Body of pancreas (tissue), 4 donors: ENCODE data around the gene CAP1. TPM values are rescaled to one million over a fixed set of nuclear protein-coding genes. Genes with fewer than 3 reads are reported as not detected.
"Not testable (repeated sequence)": the region's sequence is repeated elsewhere in the genome, so short reads cannot be mapped to it uniquely, and the experiment has no call there.

Experiments used
- ATAC-seq: fragments of 150-250 bp; one replicate; pipeline ENCODE4 v1.9.1; 2016
- DNase-seq, 4 donors: peaks; one replicate each; pipeline ENCODE4 v3.0.0-alpha.2; 2019
- H3K27ac ChIP-seq, 4 donors: fragments of 200-600 bp; sonication (generic); 1 replicate in 3 of 4; 2 replicates in 1 of 4; pipeline versions ENCODE4 v1.5.1 to v1.6.1; 2016 to 2019; ENCODE audit warnings: mild to moderate bottlenecking in 1 of 4, mixed read lengths in 1 of 4, moderate library complexity in 1 of 4
- H3K27me3 ChIP-seq, 2 donors: fragments of 200-600 bp; sonication (generic); one replicate each; pipeline ENCODE4 v1.6.0; 2016; ENCODE audit warnings: mild to moderate bottlenecking in 1 of 2
- H3K36me3 ChIP-seq, 2 donors: fragments of 200-600 bp; sonication (generic); replicated peaks in 1 of 2; 2 replicates each; pipeline ENCODE4 v1.5.1; 2016; ENCODE audit warnings: low read depth in 2 of 2; ENCODE audit not compliant: insufficient read depth in 1 of 2
- H3K4me1 ChIP-seq: fragments of 200-600 bp; sonication (generic); one replicate; pipeline ENCODE4 v1.6.0; 2016
- H3K4me3 ChIP-seq, 2 donors: fragments of 200-600 bp; sonication (generic); 1 replicate in 1 of 2; 2 replicates in 1 of 2; pipeline ENCODE4 v1.5.1; 2016 to 2019
- H3K9me3 ChIP-seq, 3 donors: fragments of 200-600 bp; sonication (generic); 1 replicate in 2 of 3; 2 replicates in 1 of 3; pipeline ENCODE4 v1.5.1; 2016
- CTCF ChIP-seq, 7 experiments: fragments of 450-650 bp in 4 of 7; fragments of 200-600 bp in 3 of 7; sonication (generic) in 3 of 7; IDR thresholded peaks; one replicate each; pipeline ENCODE4 v1.5.1; 2016 to 2019; ENCODE audit warnings: antibody characterized with exemption in 7 of 7
- POLR2A ChIP-seq, 3 donors: fragments of 450-650 bp; IDR thresholded peaks; one replicate each; pipeline ENCODE4 v1.6.1; 2016; ENCODE audit warnings: antibody characterized with exemption in 3 of 3, mild to moderate bottlenecking in 2 of 3
- WGBS, 2 donors: methylation state at CpG; one replicate each; pipeline ENCODE4 v1.1.5; 2017; 5-methylcytosine and 5-hydroxymethylcytosine counted together
- intact Hi-C: fragments of 100-400 bp; cut with DNase I; formaldehyde crosslinking; loops from one replicate; pipeline ENCODE4 v1.15.1; 2023
- total RNA-seq, 2 donors: library from RNA; depleted of rRNA; stranded (reverse); fragments of >200 nt; gene quantifications; one replicate each; pipeline ENCODE4 v1.1.0, GENCODE V29; 2016

CAP1 gene
- total RNA-seq, 2 donors from 2014 or later = 60.7 to 66.3 TPM

GRCh38 chr1:40078512-40079333 lies 38.2 kb downstream of the CAP1 start:
- no peaks in the 10 kb centered on the region for H3K9me3 ChIP-seq
- H3K4me1 ChIP-seq = no peaks in the 10 kb centered on the region
- WGBS, 2 donors = 71 to 82% methylated on average over 5 of the region's 5 CpGs
- peaks cover 0 to 5% of the 10 kb centered on the region in 2 donors for H3K36me3 ChIP-seq
- TF ChIP-seq POLR2A (IDR thresholded peaks at IDR 0.05) = no peak
- peak; percentile 38 to 63 (median 58) for TF ChIP-seq CTCF (IDR thresholded peaks at IDR 0.05)
- no peaks in the 10 kb centered on the region for H3K27me3 ChIP-seq
- no peak overlapping the region for H3K27ac ChIP-seq
- intact Hi-C loops = no loop called here
- no peak overlapping the region for H3K4me3 ChIP-seq
- DNase-seq (peak; percentile 44 to 67 (median 56)), ATAC-seq (peak; percentile 68)

GRCh38 chr1:40079774-40080400 lies 39.4 kb downstream of the CAP1 start:
- H3K27me3 ChIP-seq = no peaks in the 10 kb centered on the region
- TF ChIP-seq POLR2A (IDR thresholded peaks at IDR 0.05) (no peak), CTCF (IDR thresholded peaks at IDR 0.05) (no peak)
- no peaks in the 10 kb centered on the region for H3K4me1 ChIP-seq
- DNase-seq = no peak
- no peaks in the 10 kb centered on the region for H3K9me3 ChIP-seq
- ATAC-seq = no peak
- peaks cover 0 to 2% of the 10 kb centered on the region in 2 donors for H3K36me3 ChIP-seq
- 81 to 87% methylated on average over 6 of the region's 6 CpGs for WGBS, 2 donors
- no peak overlapping the region for H3K27ac ChIP-seq
- no peak overlapping the region for H3K4me3 ChIP-seq
- intact Hi-C loops = loop anchor here (5.0 kb wide), 1 partner anchor 262 kb away; no protein-coding TSS in a partner anchor

GRCh38 chr1:40081871-40082270 lies 41.3 kb downstream of the CAP1 start:
- no peak for ATAC-seq
- DNase-seq = no peak
- no peaks in the 10 kb centered on the region for H3K36me3 ChIP-seq
- H3K27ac ChIP-seq = no peak overlapping the region
- no peaks in the 10 kb centered on the region for H3K9me3 ChIP-seq
- H3K4me3 ChIP-seq = no peak overlapping the region
- no peaks in the 10 kb centered on the region for H3K4me1 ChIP-seq
- WGBS, 2 donors = 70 to 83% methylated on average over 7 of the region's 7 CpGs
- no peaks in the 10 kb centered on the region for H3K27me3 ChIP-seq
- no peak for TF ChIP-seq CTCF (IDR thresholded peaks at IDR 0.05)
- no peak for TF ChIP-seq POLR2A (IDR thresholded peaks at IDR 0.05)
- intact Hi-C loops = loop anchor here (5.0 kb wide), 1 partner anchor 260 kb away; no protein-coding TSS in a partner anchor

- H3K27ac ChIP-seq, H3K27me3 ChIP-seq, ATAC-seq, H3K4me1 ChIP-seq, H3K9me3 ChIP-seq, H3K4me3 ChIP-seq, H3K36me3 ChIP-seq: not testable (repeated sequence)
- peak; percentile 69 to 84 (median 72) for DNase-seq
- WGBS, 2 donors = 19 to 22% methylated on average over 11 of the region's 11 CpGs
- peak; percentile 36 to 73 (median 50) for TF ChIP-seq CTCF (IDR thresholded peaks at IDR 0.05)
- intact Hi-C loops = loop anchor here (5.0 kb wide), 1 partner anchor 258 kb away; no protein-coding TSS in a partner anchor
Measured at GRCh38 chr1:40084750-40085149, 44.2 kb downstream of the CAP1 start.
